ENCODE data around the gene ZNF117.
"Not testable (repeated sequence)": the region's sequence is repeated elsewhere in the genome, so short reads cannot be mapped to it uniquely, and the experiment has no call there.

Gene ZNF117

DNA sequence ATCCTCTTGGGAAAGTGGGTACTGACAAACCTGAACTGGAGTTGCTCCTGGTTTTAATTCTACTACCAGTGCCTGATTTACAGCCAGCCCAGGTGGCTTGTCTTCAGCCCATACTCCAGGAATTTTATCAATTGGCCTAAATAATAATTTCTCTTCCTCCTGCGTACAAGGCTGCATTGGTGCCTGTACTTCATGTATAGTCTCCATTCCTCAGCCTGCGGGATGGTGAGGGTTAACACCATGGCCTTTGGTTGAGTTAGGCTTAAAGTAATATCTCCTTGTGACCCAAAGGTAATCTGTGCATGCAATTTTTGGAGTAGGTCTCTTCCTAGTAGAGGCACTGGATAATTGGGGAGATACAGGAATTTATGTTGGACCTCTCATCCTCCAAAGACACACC is 5.5 kb upstream of the ZNF117 start:
- DNase-seq (ENCODE audit: low spot score), result no peak

- no peak for DNase-seq (ENCODE audit: low spot score)
Measured at GRCh38 chr7:64993901-64994300, 3.1 kb upstream of the ZNF117 start.

- DNase-seq (ENCODE audit: low spot score), result no peak
Measured at GRCh38 chr7:64992971-64993370, 2.1 kb upstream of the ZNF117 start.

DNA sequence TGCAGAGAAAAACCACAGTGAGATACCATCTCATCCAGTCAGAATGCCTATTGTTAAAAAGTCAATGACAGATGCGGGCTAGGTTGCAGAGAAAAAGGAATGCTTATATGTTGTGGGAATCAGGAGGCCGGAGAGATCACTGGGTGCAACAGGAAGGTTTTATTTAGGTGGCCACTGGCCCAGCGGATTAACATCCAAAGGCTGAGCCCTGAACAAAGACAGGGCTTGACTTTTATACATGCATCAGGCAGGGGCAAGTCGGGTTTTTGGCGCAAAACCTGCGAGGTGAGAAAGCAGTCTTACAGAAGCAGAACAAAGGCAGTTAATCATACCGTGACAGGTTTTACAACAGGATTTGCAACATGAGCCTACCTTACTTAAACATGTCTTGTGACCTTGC is 620 bp downstream of the ZNF117 start:
- no peak for DNase-seq (ENCODE audit: low spot score)

DNA sequence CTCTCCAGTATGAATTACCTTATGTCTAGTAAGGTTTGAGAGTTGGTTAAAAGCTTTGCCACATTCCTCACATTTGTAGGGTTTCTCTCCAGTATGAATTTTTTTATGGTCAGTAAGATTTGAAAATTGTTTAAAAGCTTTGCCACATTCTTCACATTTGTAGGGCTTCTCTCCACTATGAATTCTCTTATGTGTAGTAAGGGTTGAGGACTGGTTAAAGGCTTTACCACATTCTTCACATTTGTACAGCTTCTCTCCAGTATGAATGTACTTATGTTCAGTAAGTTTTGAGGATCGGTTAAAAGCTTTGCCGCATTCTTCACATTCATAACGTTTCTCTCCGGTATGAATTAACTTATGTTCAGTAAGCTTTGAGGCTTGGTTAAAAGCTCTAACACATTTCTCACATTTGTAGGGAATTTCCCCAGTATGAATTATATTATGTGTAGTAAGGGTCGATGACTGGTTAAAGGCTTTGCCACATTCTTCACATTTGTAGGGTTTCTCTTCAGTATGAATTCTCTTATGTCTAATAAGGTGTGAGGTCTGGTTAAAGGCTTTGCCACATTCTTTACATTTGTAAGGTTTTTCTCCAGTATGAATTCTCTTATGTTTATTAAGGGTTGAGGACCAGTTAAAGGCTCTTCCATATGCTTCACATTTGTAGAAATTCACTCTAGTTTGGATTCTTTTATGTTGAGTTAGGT is 12.2 kb downstream of the ZNF117 start:
- no peak for DNase-seq (ENCODE audit: low spot score)

DNA sequence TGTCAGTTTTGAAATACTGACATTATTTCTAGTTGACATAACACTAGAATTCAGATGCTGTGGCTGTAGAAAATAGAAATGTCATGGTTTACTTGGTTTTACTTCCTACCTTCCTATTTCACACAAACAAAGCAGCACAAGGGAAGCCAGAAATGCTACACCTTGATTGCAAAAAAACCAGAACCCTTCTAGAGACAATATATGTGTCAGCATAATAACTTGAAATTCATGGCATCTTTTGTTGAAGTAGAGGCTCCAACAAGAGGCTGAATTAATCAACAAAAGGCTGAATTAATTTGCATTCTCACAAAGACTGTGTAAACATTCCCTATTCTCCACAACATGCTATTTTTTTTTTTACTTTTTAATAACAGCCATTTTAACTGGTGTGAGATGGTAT is 25.2 kb downstream of the ZNF117 start:
- no peak for DNase-seq (ENCODE audit: low spot score)

DNA sequence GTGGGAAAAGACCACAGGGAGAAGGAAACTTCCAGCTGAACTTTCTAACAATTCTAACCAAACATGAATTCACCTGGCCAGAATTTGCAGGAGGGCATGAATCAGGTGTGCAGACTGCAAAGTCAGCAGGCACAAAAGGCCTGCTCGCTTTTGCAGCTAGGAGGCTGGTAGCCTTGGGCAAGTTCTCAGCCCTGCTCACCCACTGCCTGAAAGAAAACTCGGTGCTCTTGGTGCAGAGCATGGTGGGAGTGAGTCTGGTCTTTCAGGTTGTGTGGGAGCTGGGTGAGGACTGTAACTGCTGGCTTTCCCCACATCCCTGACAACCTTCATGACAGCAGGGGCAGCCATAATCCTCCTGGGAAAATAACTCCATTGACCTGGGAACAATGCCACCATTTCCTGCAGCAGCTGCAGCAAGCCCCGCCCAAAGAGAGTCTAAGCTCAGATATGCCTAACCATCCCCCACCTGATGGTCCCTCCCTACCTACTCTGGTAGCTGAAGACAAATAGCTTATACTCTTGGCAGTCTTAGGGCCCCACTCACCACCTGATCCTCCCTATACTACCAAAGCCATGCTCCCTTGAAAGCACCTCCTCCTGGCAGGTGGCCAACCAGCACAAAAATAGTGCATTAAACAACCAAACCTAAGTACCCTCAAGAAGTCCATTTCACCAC is 31.6 kb downstream of the ZNF117 start:
- no peak for DNase-seq (ENCODE audit: low spot score)

GRCh38 chr7:64951250-64951848 is 39.5 kb downstream of the ZNF117 start:
- peak; percentile 57 for DNase-seq (ENCODE audit: low spot score)

DNA sequence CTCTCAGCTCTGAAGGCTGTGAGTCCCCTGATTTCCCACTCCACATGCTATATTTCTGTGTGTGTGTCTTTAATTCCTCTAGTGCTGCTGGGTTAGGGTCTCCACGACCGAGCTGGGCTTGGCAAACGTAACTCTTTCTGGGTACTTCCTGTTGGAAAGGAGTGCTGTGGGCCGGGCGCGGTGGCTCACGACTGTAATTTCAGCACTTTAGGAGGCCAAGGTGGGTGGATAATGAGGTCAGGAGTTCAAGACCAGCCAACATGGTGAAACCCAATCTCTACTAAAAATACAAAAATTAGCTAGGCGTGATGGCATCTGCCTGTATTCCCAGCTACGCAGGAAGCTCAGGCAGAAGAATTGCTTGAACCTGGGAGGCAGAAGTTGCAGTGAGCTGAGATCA is 40.2 kb downstream of the ZNF117 start:
- not testable (repeated sequence) for DNase-seq (ENCODE audit: low spot score)

- DNase-seq (ENCODE audit: low spot score), result not testable (repeated sequence)
Measured at GRCh38 chr7:64948774-64949173, 42.1 kb downstream of the ZNF117 start.

DNA sequence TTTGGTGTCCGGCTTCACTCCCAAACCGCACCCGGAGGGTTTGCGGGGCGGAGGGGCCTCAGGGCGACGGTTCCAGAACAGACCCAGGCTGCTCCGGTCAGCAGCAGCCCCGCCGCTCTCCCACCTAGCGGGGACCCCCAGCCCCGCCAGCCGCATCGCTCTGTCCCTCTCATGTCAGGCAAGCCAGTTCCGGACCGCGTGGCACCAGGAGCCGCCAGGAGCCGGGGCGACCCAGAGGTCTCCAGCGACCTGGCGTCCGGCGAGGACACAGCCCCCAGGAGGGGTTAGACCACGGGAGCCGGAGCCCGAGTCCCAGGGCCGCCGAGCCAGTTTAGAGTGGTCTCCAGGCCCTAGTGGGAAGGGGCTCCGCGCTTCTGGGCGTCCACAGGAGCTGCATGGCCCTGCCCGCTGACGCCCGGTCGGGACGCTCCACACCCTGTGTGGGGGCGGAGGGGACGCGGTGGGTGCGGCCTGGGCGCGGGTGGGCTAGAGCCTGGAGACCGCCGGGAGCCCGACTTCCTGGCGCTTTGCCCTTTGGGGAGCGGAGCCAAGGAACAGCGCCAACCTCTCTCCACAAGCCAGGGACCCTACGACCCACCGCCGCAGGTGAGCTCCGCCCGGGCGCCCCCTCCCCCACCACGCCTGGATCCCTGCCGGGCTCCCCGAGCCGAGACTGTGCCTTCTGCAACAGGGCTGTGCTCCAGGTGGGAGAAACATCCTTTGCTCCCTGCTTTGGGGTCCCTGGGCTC is 43.4 kb downstream of the ZNF117 start:
- no peak for DNase-seq (ENCODE audit: low spot score)

DNA sequence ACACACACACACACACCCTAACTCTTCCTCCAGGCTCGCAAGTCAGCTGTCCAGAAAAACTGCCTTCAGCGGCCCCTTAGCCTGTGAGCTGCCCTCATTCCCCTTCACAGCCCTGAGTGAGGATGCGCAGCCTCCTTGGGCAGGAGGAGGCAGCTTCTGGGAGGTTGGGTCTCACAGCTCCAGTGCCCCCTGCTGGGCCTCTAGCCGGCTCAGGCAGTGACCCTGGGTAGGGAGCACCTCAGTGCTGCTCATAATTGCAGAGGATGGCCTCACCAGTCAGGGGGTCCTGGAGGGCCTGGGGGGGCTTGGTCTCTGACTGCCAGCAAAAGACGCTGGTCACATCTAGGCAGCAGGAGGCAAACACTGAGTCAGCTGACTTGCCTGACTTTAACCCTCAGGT is 44.1 kb downstream of the ZNF117 start:
- DNase-seq (ENCODE audit: low spot score), result peak; percentile 68

GRCh38 chr7:64945503-64946175 is 45.2 kb downstream of the ZNF117 start:
- DNase-seq (ENCODE audit: low spot score), result no peak

DNA sequence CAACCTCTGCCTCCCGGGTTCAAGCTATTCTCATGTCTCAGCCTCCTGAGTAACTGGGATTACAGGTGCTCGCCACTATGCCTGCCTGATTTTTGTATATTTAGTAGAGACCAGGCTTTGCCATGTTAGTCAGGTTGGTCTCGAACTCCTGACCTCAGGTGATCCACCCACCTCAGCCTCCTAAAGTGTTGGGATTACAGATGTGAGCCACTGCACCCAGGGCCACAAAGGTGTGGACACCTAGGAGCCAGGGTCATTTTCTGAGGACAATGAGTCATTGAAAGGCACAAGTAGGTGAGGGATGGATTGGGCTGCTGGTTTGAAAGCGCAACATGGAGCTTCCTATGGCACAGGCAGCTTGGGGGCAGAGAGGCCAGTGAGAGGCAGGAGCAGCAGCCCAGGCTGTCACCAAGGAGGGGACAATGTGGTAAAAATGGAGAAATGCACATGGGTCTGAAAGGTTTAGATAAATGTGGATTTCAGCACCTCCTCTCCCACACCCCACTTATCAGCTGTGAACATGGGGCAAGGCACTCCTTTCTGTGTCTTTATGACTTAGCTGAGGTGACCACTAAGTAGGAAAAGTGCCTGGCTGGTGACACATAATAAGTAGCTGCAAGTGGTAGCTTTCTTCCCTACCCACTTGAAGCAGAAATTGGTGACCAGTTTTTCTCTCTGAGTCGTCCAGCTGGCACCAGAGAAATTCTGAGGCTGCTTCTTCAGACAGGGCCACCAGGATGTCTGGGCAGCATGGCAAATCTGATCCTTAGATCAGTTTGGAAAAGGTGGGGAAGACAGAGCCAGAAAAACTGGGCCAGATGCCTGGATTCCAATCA is 46.0 kb downstream of the ZNF117 start:
- not testable (repeated sequence) for DNase-seq (ENCODE audit: low spot score)

DNA sequence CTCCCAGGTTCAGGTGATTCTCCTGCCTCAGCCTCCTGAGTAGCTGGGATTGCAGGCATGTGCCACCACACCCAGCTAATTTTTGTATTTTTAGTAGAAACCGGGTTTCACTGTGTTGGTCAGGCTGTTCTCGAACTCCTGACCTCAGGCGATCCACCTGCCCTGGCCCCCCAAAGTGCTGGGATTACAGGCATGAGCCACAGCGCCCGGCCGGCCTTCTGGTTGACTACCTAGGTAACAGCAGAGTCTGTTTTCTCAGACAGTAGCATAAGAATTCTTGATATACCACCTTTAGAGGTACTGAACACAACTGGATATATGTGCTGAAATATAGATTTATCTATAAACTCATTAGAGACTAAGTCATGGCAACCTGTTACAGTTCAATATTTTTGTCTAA is 50.8 kb downstream of the ZNF117 start:
- not testable (repeated sequence) for DNase-seq (ENCODE audit: low spot score)

GRCh38 chr7:64938540-64938939 is 52.3 kb downstream of the ZNF117 start:
- no peak for DNase-seq (ENCODE audit: low spot score)

- no peak for DNase-seq (ENCODE audit: low spot score)
Measured at GRCh38 chr7:64934478-64934877, 56.4 kb downstream of the ZNF117 start.

GRCh38 chr7:64928252-64929187 is 62.3 kb downstream of the ZNF117 start:
- not testable (repeated sequence) for DNase-seq (ENCODE audit: low spot score)
